Cardiac muscle cell (in vitro differentiated cells and primary cell): ENCODE results near the gene KCNIP4. TPM values are rescaled to one million over a fixed set of nuclear protein-coding genes. Genes with fewer than 3 reads are reported as not detected.
A peak's percentile ranks its signal among the peaks of the same experiment; 100 is the strongest.

Source experiments
- DNase-seq, 2 donors: peaks; one replicate each; pipeline versions ENCODE4 v3.0.0 to v3.0.0-alpha.2; 2010 to 2017; ENCODE audit warnings: low read depth in 1 of 2, low spot score in 1 of 2
- H3K27ac ChIP-seq: fragments of 200-600 bp; sonication (generic); 2 replicates; pipeline ENCODE4 v1.5.1; 2016
- H3K27me3 ChIP-seq: fragments of 200-600 bp; sonication (generic); 2 replicates; pipeline ENCODE4 v1.6.0; 2016; ENCODE audit warnings: control low read depth
- H3K36me3 ChIP-seq: fragments of 200-600 bp; sonication (generic); 2 replicates; pipeline ENCODE4 v1.5.1; 2016; ENCODE audit warnings: control low read depth
- H3K4me1 ChIP-seq: fragments of 200-600 bp; sonication (generic); 2 replicates; pipeline ENCODE4 v1.8.1; 2017; ENCODE audit warnings: low read depth, mild to moderate bottlenecking, mixed run types
- H3K4me3 ChIP-seq: fragments of 200-600 bp; sonication (generic); 2 replicates; pipeline ENCODE4 v1.5.1; 2016; ENCODE audit warnings: mild to moderate bottlenecking
- H3K9me3 ChIP-seq: fragments of 200-600 bp; sonication (generic); 2 replicates; pipeline ENCODE4 v1.5.1; 2017; ENCODE audit warnings: low read depth, mild to moderate bottlenecking, control low read depth
- CTCF ChIP-seq: IDR thresholded peaks from 2 replicates; pipeline ENCODE4 v1.5.1; 2012; ENCODE audit warnings: low read depth, mild to moderate bottlenecking, low read length
- polyA plus RNA-seq: library from polyadenylated mRNA; unstranded; fragments of >200 nt; fragmentation: Nextera tagmentation; extraction: Ambion mirVana; gene quantifications from 2 replicates; pipeline ENCODE4 v1.2.1, GENCODE V29; 2016
- total RNA-seq: library from RNA; depleted of rRNA; stranded (reverse); fragments of >200 nt; gene quantifications from 2 replicates; pipeline ENCODE4 v1.2.3, GENCODE V29; 2016

KCNIP4 gene
- total and polyA plus RNA-seq, 2 experiments from 2014 or later = 14.5 to 15.9 TPM

GRCh38 chr4:21638171-21638725 is 310.3 kb downstream of the KCNIP4 start:
- no peaks in the 10 kb centered on the region for H3K9me3 ChIP-seq
- no peak overlapping the region for H3K4me3 ChIP-seq
- no peaks in the 10 kb centered on the region for H3K36me3 ChIP-seq
- TF ChIP-seq CTCF = no peak
- DNase-seq = no peak
- H3K27ac ChIP-seq = no peak overlapping the region
- no peaks in the 10 kb centered on the region for H3K27me3 ChIP-seq
- no peaks in the 10 kb centered on the region for H3K4me1 ChIP-seq

- Histone ChIP-seq H3K36me3 (no peaks in the 10 kb centered on the region), H3K4me3 (no peak overlapping the region), H3K4me1 (peaks cover 10% of the 10 kb centered on the region), H3K27me3 (no peaks in the 10 kb centered on the region), H3K27ac (no peak overlapping the region), H3K9me3 (no peaks in the 10 kb centered on the region)
- no peak for DNase-seq
- no peak for TF ChIP-seq CTCF
Observed at GRCh38 chr4:21628916-21629610, 319.5 kb downstream of the KCNIP4 start.

- no peak overlapping the region for H3K4me3 ChIP-seq
Observed at GRCh38 chr4:21628116-21628670, 320.4 kb downstream of the KCNIP4 start.

DNA sequence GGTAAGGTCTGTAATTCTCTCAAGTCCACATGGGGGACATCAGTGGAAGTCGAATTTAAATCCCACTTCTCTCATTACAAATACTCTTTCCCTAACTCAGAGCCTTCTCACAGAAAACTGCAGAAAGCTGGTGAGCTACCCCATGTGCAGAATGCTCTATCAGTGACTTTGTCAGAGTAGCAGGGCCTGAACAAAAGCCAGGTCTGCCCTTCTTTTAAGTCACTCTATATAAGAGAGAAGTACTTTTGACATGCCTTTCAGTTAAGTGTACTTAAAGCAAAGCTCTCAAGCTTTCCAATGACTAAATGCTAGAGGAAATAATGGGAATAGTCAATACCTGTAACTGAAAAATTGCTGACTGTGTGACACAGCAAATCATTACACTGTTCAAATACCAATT is 323.1 kb downstream of the KCNIP4 start:
- no peaks in the 10 kb centered on the region for H3K36me3 ChIP-seq
- no peaks in the 10 kb centered on the region for H3K9me3 ChIP-seq
- no peak overlapping the region for H3K4me3 ChIP-seq
- no peaks in the 10 kb centered on the region for H3K27me3 ChIP-seq
- peak in 1 of 2 donors; percentile 66 for DNase-seq
- H3K27ac ChIP-seq = peak overlapping the region; percentile 46
- H3K4me1 ChIP-seq = peaks cover 16% of the 10 kb centered on the region
- TF ChIP-seq CTCF = no peak

More at GRCh38 chr4:21628116-21628670, 320.4 kb downstream of the KCNIP4 start:
- no peaks in the 10 kb centered on the region for H3K36me3 ChIP-seq
- no peak for DNase-seq
- H3K27me3 ChIP-seq = no peaks in the 10 kb centered on the region
- H3K27ac ChIP-seq = no peak overlapping the region
- H3K4me1 ChIP-seq = peaks cover 10% of the 10 kb centered on the region
- no peak for TF ChIP-seq CTCF
- no peaks in the 10 kb centered on the region for H3K9me3 ChIP-seq

DNA sequence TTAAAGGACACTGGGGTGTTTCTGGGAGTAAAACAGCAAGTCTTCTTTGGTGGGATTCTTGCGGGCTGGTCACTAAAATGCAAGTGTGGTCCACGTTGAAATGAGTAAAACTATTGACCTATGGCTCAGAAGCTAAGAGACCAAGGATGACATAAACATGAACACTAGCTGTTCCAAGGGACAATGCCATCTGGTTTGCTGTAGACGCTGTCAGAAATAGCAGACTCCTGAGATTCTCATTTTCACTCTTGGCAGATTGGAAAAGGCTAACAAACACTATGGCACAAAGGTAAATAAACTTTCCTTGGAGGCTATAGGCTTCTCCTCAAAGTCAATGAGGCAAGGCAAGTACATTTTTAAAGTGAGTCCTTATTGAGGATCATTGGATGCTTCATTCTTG is 343.6 kb downstream of the KCNIP4 start:
- Histone ChIP-seq H3K27me3 (no peaks in the 10 kb centered on the region), H3K27ac (no peak overlapping the region), H3K36me3 (no peaks in the 10 kb centered on the region), H3K4me1 (peaks cover 3% of the 10 kb centered on the region), H3K9me3 (no peaks in the 10 kb centered on the region), H3K4me3 (no peak overlapping the region)
- no peak for TF ChIP-seq CTCF
- DNase-seq = no peak
